Measurements from ENCODE around the gene DCAF8. TPM values are rescaled to one million over a fixed set of nuclear protein-coding genes. Genes with fewer than 3 reads are reported as not detected.

DCAF8 gene
- total and polyA plus RNA-seq, 2 donors (not counting 1 experiment from before 2014, with no cell fraction given) = 194 to 266 TPM

GRCh38 chr1:160293020-160293968 lies 30.9 kb upstream of the DCAF8 start:
- Histone ChIP-seq H2AFZ (ENCODE audit: insufficient read depth, low read depth, low read length, poor library complexity, severe bottlenecking) (no peak overlapping the region), H3K4me1 (ENCODE audit: control insufficient read depth in 2 of 2, insufficient read depth in 2 of 2, low read length in 2 of 2) (no peaks in the 10 kb centered on the region), H3K36me3 (replicated peaks in 1 of 2; ENCODE audit: control extremely low read depth in 1 of 2, control insufficient read depth in 1 of 2, extremely low read depth in 1 of 2, insufficient read depth in 2 of 2, low read length in 1 of 2) (peaks cover 28 to 98% of the 10 kb centered on the region in 2 experiments), H3K9me3 (ENCODE audit: control extremely low read depth in 1 of 3, control insufficient read depth in 2 of 3, insufficient read depth in 1 of 3, low read length in 2 of 3) (no peaks in the 10 kb centered on the region), H3K27ac (ENCODE audit: low read length in 2 of 2) (no peak overlapping the region), H3K27me3 (replicated peaks in 1 of 4; ENCODE audit: control extremely low read depth in 1 of 4, control insufficient read depth in 3 of 4, insufficient read depth in 4 of 4, low read length in 3 of 4) (no peaks in the 10 kb centered on the region), H3K4me3 (ENCODE audit: control extremely low read depth in 1 of 5, extremely low read depth in 1 of 5, insufficient read depth in 1 of 5, low read depth in 2 of 5, low read length in 4 of 5) (no peak overlapping the region), H3K4me2 (replicated peaks; ENCODE audit: low read depth, low read length, poor library complexity, severe bottlenecking) (no peak overlapping the region), H3K9ac (ENCODE audit: low read length) (no peak overlapping the region), H4K20me1 (ENCODE audit: control insufficient read depth, insufficient read depth, low read length, poor library complexity, severe bottlenecking) (no peaks in the 10 kb centered on the region), H3K79me2 (ENCODE audit: control insufficient read depth, insufficient read depth, low read length) (no peaks in the 10 kb centered on the region)
- Mint-ChIP-seq H3K4me1 (peaks cover 3% of the 10 kb centered on the region), H3K27me3 (no peaks in the 10 kb centered on the region), H3K9me3 (ENCODE audit: insufficient read depth) (no peaks in the 10 kb centered on the region), H3K27ac (no peak overlapping the region), H3K4me3 (no peak overlapping the region)
- no peak for DNase-seq
- no peak for ATAC-seq (ENCODE audit: low read depth)
- TF ChIP-seq EZH2 (IDR thresholded peaks at IDR 0.05; ENCODE audit: borderline replicate concordance, insufficient read depth, low read depth, low read length, poor library complexity, severe bottlenecking) (no peak), CTCF (IDR thresholded peaks at IDR 0.05) (no peak)
- WGBS (ENCODE audit: insufficient coverage) = 100% methylated on average over 2 of the region's 8 CpGs
- ChIA-PET CTCF (interaction anchor here (0.7 to 8.2 kb wide), 21 partner anchors 9 to 212 kb away, joined by 3 to 160 read pairs (median 20); partner anchors contain the start of genes CASQ1, DCAF8, IGSF8 and KCNJ9), POLR2A (no interaction called here)
- intact Hi-C loops (cut with micrococcal nuclease) = no loop called here
